Stimulated activated CD4-positive, alpha-beta T cell treated with anti-CD3 and anti-CD28 coated beads, TNF-alpha, amount 100 ng/mL, for 4 hours (primary cell): ENCODE data around the gene PTPRN2.
"Not testable (repeated sequence)": the region's sequence is repeated elsewhere in the genome, so short reads cannot be mapped to it uniquely, and the experiment has no call there.

ENCODE experiments used
- DNase-seq, 3 experiments: peaks; one replicate each; pipeline ENCODE4 v3.0.0-alpha.2; 2020; ENCODE audit warnings: low read depth in 3 of 3

The PTPRN2 gene

GRCh38 chr7:157739031-157739430, 848.6 kb downstream of the PTPRN2 start:
- DNase-seq = no peak

- DNase-seq = no peak
Observed at GRCh38 chr7:157738066-157738460, 849.6 kb downstream of the PTPRN2 start.

- DNase-seq = no peak
Observed at GRCh38 chr7:157737151-157738065, 850.2 kb downstream of the PTPRN2 start.

GRCh38 chr7:157736341-157736740, 851.3 kb downstream of the PTPRN2 start:
- DNase-seq = no peak

- DNase-seq = no peak
Observed at GRCh38 chr7:157735826-157736225, 851.8 kb downstream of the PTPRN2 start.

GRCh38 chr7:157734676-157735640, 852.7 kb downstream of the PTPRN2 start:
- no peak for DNase-seq

GRCh38 chr7:157733760-157734395, 853.7 kb downstream of the PTPRN2 start:
- not testable (repeated sequence) for DNase-seq

GRCh38 chr7:157731126-157731525, 856.5 kb downstream of the PTPRN2 start:
- no peak for DNase-seq

- DNase-seq = no peak
Observed at GRCh38 chr7:157730614-157731013, 857.0 kb downstream of the PTPRN2 start.

GRCh38 chr7:157729566-157729965, 858.1 kb downstream of the PTPRN2 start:
- DNase-seq = no peak

- no peak for DNase-seq
Observed at GRCh38 chr7:157727964-157728615, 859.5 kb downstream of the PTPRN2 start.

- no peak for DNase-seq
Observed at GRCh38 chr7:157726764-157727163, 860.9 kb downstream of the PTPRN2 start.

GRCh38 chr7:157725312-157725711, 862.3 kb downstream of the PTPRN2 start:
- not testable (repeated sequence) for DNase-seq

- DNase-seq = no peak
Observed at GRCh38 chr7:157723205-157723604, 864.4 kb downstream of the PTPRN2 start.

- no peak for DNase-seq
Observed at GRCh38 chr7:157722137-157723060, 865.2 kb downstream of the PTPRN2 start.

- DNase-seq = no peak
Observed at GRCh38 chr7:157721468-157722136, 866.0 kb downstream of the PTPRN2 start.

GRCh38 chr7:157719705-157720655, 867.6 kb downstream of the PTPRN2 start:
- DNase-seq = no peak

GRCh38 chr7:157719008-157719682, 868.5 kb downstream of the PTPRN2 start:
- no peak for DNase-seq
